Measurements from ENCODE around the gene NRP1.

DNA sequence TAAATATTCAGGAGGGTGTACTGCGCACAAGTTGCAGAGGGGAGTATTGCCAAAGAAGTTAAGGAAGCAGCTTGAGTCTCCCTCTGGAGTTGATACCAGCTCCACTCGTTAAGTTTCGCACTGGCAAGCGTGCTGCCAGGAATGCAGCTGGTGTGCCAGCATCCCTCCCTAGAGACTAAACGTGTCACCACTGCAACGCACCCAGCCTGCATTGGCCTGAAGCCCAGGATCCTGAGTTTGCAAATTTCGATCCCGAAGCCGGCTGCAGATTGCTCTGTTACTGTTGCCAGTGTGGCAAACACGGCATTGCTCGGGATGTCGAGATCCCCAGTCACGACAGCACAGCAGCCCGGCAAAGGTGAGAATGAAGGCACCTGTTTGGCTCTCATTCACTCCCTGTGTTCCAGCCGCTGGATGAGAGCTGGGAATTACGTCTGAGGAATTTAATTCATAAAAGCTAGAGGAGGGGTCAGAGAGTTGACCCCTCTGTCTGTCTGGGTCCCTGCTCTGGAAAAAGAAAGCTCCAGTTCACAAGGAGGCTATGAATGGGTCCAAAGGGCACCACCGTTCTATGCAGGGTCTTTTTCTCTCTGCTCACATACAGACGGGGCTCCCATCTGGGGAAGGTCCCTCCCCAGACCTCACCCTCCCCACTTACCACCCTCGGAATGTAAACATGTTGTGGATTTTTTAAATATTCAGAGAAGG lies 61.0 kb downstream of the NRP1 start:
- TF ChIP-seq, protein P1, sequence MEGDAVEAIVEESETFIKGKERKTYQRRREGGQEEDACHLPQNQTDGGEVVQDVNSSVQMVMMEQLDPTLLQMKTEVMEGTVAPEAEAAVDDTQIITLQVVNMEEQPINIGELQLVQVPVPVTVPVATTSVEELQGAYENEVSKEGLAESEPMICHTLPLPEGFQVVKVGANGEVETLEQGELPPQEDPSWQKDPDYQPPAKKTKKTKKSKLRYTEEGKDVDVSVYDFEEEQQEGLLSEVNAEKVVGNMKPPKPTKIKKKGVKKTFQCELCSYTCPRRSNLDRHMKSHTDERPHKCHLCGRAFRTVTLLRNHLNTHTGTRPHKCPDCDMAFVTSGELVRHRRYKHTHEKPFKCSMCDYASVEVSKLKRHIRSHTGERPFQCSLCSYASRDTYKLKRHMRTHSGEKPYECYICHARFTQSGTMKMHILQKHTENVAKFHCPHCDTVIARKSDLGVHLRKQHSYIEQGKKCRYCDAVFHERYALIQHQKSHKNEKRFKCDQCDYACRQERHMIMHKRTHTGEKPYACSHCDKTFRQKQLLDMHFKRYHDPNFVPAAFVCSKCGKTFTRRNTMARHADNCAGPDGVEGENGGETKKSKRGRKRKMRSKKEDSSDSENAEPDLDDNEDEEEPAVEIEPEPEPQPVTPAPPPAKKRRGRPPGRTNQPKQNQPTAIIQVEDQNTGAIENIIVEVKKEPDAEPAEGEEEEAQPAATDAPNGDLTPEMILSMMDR (IDR thresholded peaks at IDR 0.05): no peak
- TF ChIP-seq NFYB (CRISPR knock-in tag; conservative IDR thresholded peaks at IDR 0.05; ENCODE audit: low read depth) (no peak), ZNF317 (CRISPR knock-in tag; IDR thresholded peaks at IDR 0.05; ENCODE audit: borderline replicate concordance, low read depth) (no peak), KAT7 (CRISPR knock-in tag; IDR thresholded peaks at IDR 0.05; ENCODE audit: borderline replicate concordance) (no peak), ESRRA (CRISPR knock-in tag; IDR thresholded peaks at IDR 0.05; ENCODE audit: borderline replicate concordance) (no peak), FOXK1 (CRISPR knock-in tag; IDR thresholded peaks at IDR 0.05) (no peak), NFE2L1 (CRISPR knock-in tag; IDR thresholded peaks at IDR 0.05) (no peak), NR3C1 (CRISPR knock-in tag; conservative IDR thresholded peaks at IDR 0.05; ENCODE audit: low read depth) (no peak)
- TF ChIP-seq, protein P2, sequence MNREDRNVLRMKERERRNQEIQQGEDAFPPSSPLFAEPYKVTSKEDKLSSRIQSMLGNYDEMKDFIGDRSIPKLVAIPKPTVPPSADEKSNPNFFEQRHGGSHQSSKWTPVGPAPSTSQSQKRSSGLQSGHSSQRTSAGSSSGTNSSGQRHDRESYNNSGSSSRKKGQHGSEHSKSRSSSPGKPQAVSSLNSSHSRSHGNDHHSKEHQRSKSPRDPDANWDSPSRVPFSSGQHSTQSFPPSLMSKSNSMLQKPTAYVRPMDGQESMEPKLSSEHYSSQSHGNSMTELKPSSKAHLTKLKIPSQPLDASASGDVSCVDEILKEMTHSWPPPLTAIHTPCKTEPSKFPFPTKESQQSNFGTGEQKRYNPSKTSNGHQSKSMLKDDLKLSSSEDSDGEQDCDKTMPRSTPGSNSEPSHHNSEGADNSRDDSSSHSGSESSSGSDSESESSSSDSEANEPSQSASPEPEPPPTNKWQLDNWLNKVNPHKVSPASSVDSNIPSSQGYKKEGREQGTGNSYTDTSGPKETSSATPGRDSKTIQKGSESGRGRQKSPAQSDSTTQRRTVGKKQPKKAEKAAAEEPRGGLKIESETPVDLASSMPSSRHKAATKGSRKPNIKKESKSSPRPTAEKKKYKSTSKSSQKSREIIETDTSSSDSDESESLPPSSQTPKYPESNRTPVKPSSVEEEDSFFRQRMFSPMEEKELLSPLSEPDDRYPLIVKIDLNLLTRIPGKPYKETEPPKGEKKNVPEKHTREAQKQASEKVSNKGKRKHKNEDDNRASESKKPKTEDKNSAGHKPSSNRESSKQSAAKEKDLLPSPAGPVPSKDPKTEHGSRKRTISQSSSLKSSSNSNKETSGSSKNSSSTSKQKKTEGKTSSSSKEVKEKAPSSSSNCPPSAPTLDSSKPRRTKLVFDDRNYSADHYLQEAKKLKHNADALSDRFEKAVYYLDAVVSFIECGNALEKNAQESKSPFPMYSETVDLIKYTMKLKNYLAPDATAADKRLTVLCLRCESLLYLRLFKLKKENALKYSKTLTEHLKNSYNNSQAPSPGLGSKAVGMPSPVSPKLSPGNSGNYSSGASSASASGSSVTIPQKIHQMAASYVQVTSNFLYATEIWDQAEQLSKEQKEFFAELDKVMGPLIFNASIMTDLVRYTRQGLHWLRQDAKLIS (CRISPR knock-in tag; IDR thresholded peaks at IDR 0.05; ENCODE audit: borderline replicate concordance): no peak

All from WTC11 (cell line).